H54 (cell line): ENCODE data around the gene TCP11L1.
"Not testable (repeated sequence)": the region's sequence is repeated elsewhere in the genome, so short reads cannot be mapped to it uniquely, and the experiment has no call there.

Experiments
- DNase-seq: peaks from one replicate; pipeline ENCODE4 v3.0.0; 2011; ENCODE audit warnings: low spot score, mixed read lengths; ENCODE audit not compliant: insufficient read length
- FAIRE-seq: peaks from 3 replicates; lab custom pipeline; 2011; peaks lifted over from hg19 to GRCh38; lab: Jason Lieb, UNC
- POLR2A ChIP-seq: IDR thresholded peaks from 2 replicates; pipeline ENCODE4 v1.6.1; 2011; ENCODE audit warnings: low read depth, mild to moderate bottlenecking, low read length

Gene TCP11L1

GRCh38 chr11:33064033-33064825, 24.9 kb downstream of the TCP11L1 start:
- TF ChIP-seq POLR2A = no peak
- FAIRE-seq = no peak
- no peak for DNase-seq

- TF ChIP-seq POLR2A = no peak
- DNase-seq = no peak
- no peak for FAIRE-seq
These were observed 25.5 kb downstream of the TCP11L1 start for GRCh38 chr11:33064866-33065265.

DNA sequence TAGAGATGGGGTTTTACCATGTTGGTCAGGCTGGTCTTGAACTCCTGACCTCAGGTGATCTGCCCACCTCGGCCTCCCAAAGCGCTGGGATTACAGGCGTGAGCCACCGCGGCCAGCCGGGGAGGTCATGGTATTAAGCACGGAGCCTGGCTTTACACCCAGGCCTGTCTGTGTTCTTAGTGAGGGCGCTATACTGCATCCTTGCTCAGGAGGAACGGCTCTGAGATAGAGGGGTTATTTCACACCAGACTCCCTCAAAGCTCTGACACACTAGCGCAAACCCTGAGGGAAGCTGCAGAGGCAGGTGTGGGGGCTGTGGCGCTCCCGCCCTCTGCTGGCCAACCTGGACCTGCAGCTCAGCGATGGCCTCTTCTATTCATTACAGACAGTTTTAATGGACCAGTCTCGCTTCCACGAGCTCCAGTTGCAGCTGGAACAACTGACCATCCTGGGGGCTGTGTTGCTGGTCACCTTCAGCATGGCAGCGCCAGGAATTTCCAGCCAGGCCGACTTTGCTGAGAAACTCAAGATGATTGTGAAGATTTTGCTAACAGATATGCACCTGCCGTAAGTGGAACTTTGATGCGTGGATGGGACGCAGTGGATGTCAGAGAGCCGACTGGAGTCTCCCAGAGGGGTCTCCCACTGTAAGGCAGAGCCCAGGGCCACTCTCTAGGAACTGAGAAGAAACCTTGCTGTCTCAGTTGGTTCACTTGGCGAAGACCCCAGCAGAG, 26.2 kb downstream of the TCP11L1 start:
- DNase-seq (peak; percentile 37), FAIRE-seq (no peak)
- TF ChIP-seq POLR2A = no peak

DNA sequence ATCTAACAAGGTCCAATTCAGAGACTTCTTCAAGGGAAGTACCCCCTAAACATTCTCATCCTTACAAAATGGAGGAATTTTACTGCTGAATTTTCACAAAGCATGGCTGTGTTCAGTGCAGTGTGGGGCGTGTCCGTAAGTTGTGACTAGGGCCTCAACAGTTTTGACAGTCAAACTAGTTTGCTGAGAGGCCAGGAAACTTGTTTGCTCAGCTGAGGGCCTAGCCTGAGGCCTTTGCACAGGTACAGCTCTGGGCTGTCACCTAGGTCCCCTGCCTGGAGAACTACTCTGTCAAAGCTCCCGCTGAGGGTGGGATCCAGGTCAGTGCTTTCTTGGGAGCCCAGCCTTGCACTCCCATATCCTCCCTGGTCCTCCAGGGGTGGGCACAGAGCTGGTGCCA, 27.9 kb downstream of the TCP11L1 start:
- no peak for TF ChIP-seq POLR2A
- FAIRE-seq (no peak), DNase-seq (no peak)

GRCh38 chr11:33068611-33069340, 29.4 kb downstream of the TCP11L1 start:
- no peak for FAIRE-seq
- TF ChIP-seq POLR2A = no peak
- DNase-seq = no peak

- FAIRE-seq (no peak), DNase-seq (no peak)
- TF ChIP-seq POLR2A = no peak
These were observed 33.1 kb downstream of the TCP11L1 start for GRCh38 chr11:33072465-33072864.

GRCh38 chr11:33083918-33084317, 44.5 kb downstream of the TCP11L1 start:
- FAIRE-seq (no peak), DNase-seq (no peak)
- no peak for TF ChIP-seq POLR2A

DNA sequence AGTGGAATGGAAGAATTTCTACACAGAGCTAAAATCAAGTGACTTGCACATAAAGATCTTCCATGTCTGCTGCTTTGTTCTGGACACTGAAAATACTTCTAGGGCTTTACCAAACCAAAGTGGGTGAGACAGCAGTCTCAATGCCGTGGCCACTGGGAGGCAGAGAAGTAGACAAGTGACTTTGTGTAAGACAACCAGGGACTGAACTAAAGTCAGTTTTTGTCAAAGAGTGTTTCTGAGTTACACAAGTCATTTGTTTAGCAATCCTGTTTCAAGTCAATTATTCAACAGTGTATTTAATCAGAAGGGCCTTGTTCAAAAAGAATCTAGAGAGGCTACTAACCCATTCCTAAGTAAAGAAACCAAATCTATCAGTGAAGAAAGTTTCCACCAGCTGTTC, 46.6 kb downstream of the TCP11L1 start:
- FAIRE-seq = no peak
- TF ChIP-seq POLR2A = no peak
- no peak for DNase-seq

DNA sequence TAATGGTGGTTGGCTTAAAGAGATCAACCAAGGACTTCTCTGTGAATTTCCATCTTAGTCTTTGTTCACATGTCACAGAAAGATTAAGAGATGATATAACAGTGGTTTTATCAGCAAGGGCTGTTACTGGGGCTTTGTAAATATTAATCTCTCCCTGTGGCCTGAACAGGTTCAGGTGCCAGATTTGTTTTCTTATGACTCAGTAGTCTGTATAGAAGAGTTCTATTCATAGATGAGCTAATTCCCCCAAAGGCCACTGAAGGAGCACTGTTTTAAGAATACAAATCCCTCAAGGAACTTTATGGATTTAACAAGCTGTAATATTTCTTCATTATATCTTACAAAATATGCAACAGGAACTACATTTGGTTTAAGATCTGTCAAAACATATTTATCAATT, 50.4 kb downstream of the TCP11L1 start:
- no peak for FAIRE-seq
- DNase-seq = no peak
- TF ChIP-seq POLR2A = no peak

DNA sequence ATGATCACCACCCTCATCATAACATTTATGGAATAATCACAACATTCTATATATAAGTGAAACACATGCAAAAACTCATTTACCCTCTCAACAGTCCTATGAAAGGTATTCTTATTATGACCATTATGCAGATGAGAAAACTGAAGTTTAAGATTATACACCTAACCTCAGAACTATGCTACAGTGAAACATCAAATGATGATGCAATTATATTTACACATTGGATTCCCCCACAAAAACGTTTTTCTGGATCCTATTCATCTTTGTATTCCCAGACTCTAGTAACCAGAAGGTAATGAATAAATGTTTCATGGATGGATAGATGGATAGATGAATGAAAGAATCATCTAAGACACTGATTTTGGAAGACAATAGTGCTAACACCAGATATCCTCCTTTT, 54.8 kb downstream of the TCP11L1 start:
- TF ChIP-seq POLR2A = no peak
- FAIRE-seq = no peak
- no peak for DNase-seq

DNA sequence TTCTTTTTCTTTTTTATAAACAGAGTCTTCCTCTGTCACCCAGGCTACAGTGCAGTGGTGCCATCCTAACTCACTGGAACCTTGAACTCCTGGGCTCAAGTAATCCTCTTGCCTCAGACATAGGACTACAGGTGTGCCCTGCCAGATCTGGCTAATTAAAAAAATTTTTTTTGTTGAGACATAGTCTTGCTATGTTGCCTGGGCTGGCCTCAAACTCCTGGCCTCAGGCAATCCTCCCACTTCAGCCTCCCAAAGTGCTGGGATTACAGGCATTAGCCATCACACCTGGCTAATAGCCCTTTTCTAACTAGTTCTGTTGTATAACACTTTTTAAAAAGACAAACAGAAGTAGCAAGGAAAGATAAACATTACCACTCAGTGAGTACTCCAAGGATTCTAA, 64.5 kb downstream of the TCP11L1 start:
- FAIRE-seq (no peak), DNase-seq (no peak)
- no peak for TF ChIP-seq POLR2A

DNA sequence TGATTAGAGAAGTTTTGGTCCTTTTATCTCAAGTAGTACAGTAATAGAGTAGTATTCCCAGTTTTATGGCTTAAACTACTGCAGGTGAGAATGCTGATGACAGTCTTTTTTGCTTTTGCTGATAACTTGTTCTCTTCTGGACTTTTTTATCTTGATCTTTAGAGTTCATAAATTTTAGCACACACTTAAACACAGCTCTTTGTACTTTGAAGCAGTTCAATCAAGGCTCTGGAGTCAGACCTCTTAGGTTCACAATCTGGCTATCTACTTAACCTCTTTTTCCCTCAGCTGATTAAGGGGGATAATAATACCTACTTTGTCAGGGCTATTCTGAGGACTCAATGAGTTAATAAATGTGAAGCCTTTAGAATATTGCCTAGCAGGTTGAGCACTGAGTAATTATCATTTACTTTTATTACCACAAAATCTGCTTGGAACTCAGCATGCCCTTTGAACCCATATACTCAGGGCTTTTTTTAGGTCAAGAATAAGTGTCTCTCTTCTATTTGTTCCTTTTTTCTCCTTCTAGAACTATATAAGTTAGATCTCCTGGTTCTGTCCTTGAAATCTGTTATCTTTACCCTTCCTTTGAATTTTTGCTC, 70.0 kb downstream of the TCP11L1 start:
- DNase-seq = no peak
- no peak for FAIRE-seq
- no peak for TF ChIP-seq POLR2A

- FAIRE-seq (no peak), DNase-seq (no peak)
- TF ChIP-seq POLR2A = no peak
These were observed 70.7 kb downstream of the TCP11L1 start for GRCh38 chr11:33110083-33110482.

DNA sequence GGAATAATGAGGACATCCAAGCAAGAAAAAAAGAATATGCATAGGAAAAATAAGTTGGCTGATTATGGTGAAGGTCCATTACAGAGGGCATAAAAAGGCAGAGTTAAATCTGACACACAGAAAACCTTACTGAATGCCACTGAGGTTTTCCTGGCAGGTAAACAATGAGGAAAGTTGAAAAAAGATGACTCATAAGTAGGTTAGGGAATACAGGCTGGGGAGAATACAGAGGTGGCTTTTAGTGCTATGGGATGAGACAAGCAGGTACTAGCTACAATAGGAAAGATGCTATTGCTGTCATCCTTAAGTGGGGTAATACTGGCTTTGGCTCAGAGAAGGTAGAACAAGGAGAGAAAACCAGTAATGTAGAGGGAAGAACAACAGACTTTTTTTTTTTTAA, 77.2 kb downstream of the TCP11L1 start:
- TF ChIP-seq POLR2A = no peak
- DNase-seq (no peak), FAIRE-seq (peak; percentile 89)

GRCh38 chr11:33122696-33123095, 83.3 kb downstream of the TCP11L1 start:
- DNase-seq, FAIRE-seq: not testable (repeated sequence)
